Measurements from ENCODE around the gene EDRF1.
"Not testable (repeated sequence)": the region's sequence is repeated elsewhere in the genome, so short reads cannot be mapped to it uniquely, and the experiment has no call there.

Gene EDRF1

GRCh38 chr10:125709553-125710474 is 9.7 kb upstream of the EDRF1 start:
- DNase-seq (ENCODE audit: low read depth), result no peak
- TF ChIP-seq CTCF (IDR thresholded peaks at IDR 0.05; ENCODE audit: control insufficient read depth, extremely low read depth, insufficient read depth), result no peak
- no peak overlapping the region for H3K4me3 ChIP-seq (ENCODE audit: low read depth, low read length)

- no peak overlapping the region for H3K4me3 ChIP-seq (ENCODE audit: low read depth, low read length)
- TF ChIP-seq CTCF (IDR thresholded peaks at IDR 0.05; ENCODE audit: control insufficient read depth, extremely low read depth, insufficient read depth), result no peak
- DNase-seq (ENCODE audit: low read depth), result no peak
Measured at GRCh38 chr10:125711110-125711750, 8.3 kb upstream of the EDRF1 start.

GRCh38 chr10:125714728-125715127 is 4.8 kb upstream of the EDRF1 start:
- not testable (repeated sequence) for H3K4me3 ChIP-seq (ENCODE audit: low read depth, low read length); DNase-seq (ENCODE audit: low read depth)

- DNase-seq (ENCODE audit: low read depth), result no peak
- TF ChIP-seq CTCF (IDR thresholded peaks at IDR 0.05; ENCODE audit: control insufficient read depth, extremely low read depth, insufficient read depth), result no peak
- H3K4me3 ChIP-seq (ENCODE audit: low read depth, low read length), result peak overlapping the region; percentile 77
Measured at GRCh38 chr10:125720002-125720382, 483 bp downstream of the EDRF1 start.

- DNase-seq (ENCODE audit: low read depth), result no peak
- TF ChIP-seq CTCF (IDR thresholded peaks at IDR 0.05; ENCODE audit: control insufficient read depth, extremely low read depth, insufficient read depth), result no peak
- H3K4me3 ChIP-seq (ENCODE audit: low read depth, low read length), result peak overlapping the region; percentile 77
Measured at GRCh38 chr10:125721035-125721434, 1.5 kb downstream of the EDRF1 start.

- H3K4me3 ChIP-seq (ENCODE audit: low read depth, low read length), result no peak overlapping the region
- DNase-seq (ENCODE audit: low read depth), result no peak
- TF ChIP-seq CTCF (IDR thresholded peaks at IDR 0.05; ENCODE audit: control insufficient read depth, extremely low read depth, insufficient read depth), result no peak
Measured at GRCh38 chr10:125722811-125723210, 3.3 kb downstream of the EDRF1 start.

GRCh38 chr10:125726914-125727313 is 7.4 kb downstream of the EDRF1 start:
- DNase-seq (ENCODE audit: low read depth), result peak; percentile 56
- TF ChIP-seq CTCF (IDR thresholded peaks at IDR 0.05; ENCODE audit: control insufficient read depth, extremely low read depth, insufficient read depth), result no peak

More at GRCh38 chr10:125726914-125727313, 7.4 kb downstream of the EDRF1 start:
- H3K4me3 ChIP-seq (ENCODE audit: low read depth, low read length), result no peak overlapping the region
